HCT116 (cell line): ENCODE results near the gene NDRG3. TPM values are rescaled to one million over a fixed set of nuclear protein-coding genes. Genes with fewer than 3 reads are reported as not detected.

Source experiments
- ATAC-seq: fragments of 200-7000 bp; cut with Tn5 transposase; 2 replicates; pipeline ENCODE4 v1.9.1; 2020; ENCODE audit warnings: mild to moderate bottlenecking, moderate library complexity
- BruUV-seq: library from RNA; stranded (reverse); fragments of 400-500 nt; replicated peaks from 2 replicates; lab custom pipeline; 2021; lab: Mats Ljungman, UMichigan
- CTCF ChIA-PET: fragments of 300-600 bp; sonication (Branson Sonifier 250); formaldehyde crosslinking; loops from one replicate; lab custom pipeline; 2021; ENCODE audit warnings: antibody characterized with exemption; lab: Charles Lee
- POLR2A ChIA-PET: fragments of 300-600, 350-600 bp; sonication (Branson Sonifier 250); formaldehyde crosslinking; loops from one replicate; lab custom pipeline; 2021; ENCODE audit warnings: antibody characterized with exemption; lab: Charles Lee
- RAD21 ChIA-PET, 2 experiments: fragments of 300-600 bp; sonication (Branson Sonifier 250); formaldehyde crosslinking; loops; one replicate each; lab custom pipeline; 2023; ENCODE audit warnings: low total read pairs in 2 of 2; ENCODE audit not compliant: uncharacterized antibody in 2 of 2, unreplicated experiment in 2 of 2, low non-redundant PET in 1 of 2; lab: Charles Lee
- DNase-seq: peaks from one replicate; pipeline ENCODE4 v3.0.0-alpha.2; 2010; ENCODE audit warnings: low read depth, low spot score
- H2AFZ ChIP-seq: fragments of 200-600 bp; shearing (Covaris generic), sonication (generic); 2 replicates; pipeline ENCODE4 v1.6.1; 2017; ENCODE audit warnings: low read depth, mixed run types, mixed read lengths, antibody characterized with exemption, low read length; ENCODE audit not compliant: poor library complexity, severe bottlenecking
- H3K27ac ChIP-seq: 2 replicates; pipeline ENCODE4 v1.5.1; 2012; ENCODE audit warnings: low read depth, low read length
- H3K27me3 ChIP-seq: fragments of 200-600 bp; sonication (generic); 2 replicates; pipeline ENCODE4 v1.6.1; 2016; ENCODE audit warnings: mixed run types, low read length, mixed read lengths; ENCODE audit not compliant: insufficient read depth
- H3K36me3 ChIP-seq, 2 experiments: fragments of 200-500 bp in 1 of 2; fragments of 200-600 bp in 1 of 2; sonication (Bioruptor generic) in 1 of 2; sonication (generic) in 1 of 2; 2 replicates each; pipeline versions ENCODE4 v1.5.1 to v1.6.1; 2014 to 2016; ENCODE audit warnings: low read length in 2 of 2, inconsistent platforms in 1 of 2, mixed read lengths in 1 of 2, mixed run types in 1 of 2; ENCODE audit not compliant: insufficient read depth in 2 of 2, control insufficient read depth in 1 of 2
- H3K4me1 ChIP-seq, 2 experiments: fragments of 200-600 bp in 1 of 2; sonication (generic) in 1 of 2; 2 replicates each; pipeline versions ENCODE4 v1.5.1 to v1.6.1; 2012 to 2017; ENCODE audit warnings: low read length in 2 of 2, inconsistent platforms in 1 of 2, mild to moderate bottlenecking in 1 of 2, mixed read lengths in 1 of 2, mixed run types in 1 of 2, moderate library complexity in 1 of 2; ENCODE audit not compliant: insufficient read depth in 2 of 2, control insufficient read depth in 1 of 2
- H3K4me2 ChIP-seq: fragments of 200-600 bp; sonication (generic); 2 replicates; pipeline ENCODE4 v1.6.1; 2017; ENCODE audit warnings: mixed run types, low read length, mixed read lengths
- H3K4me3 ChIP-seq, 2 experiments: fragments of 200-600 bp in 1 of 2; sonication (generic) in 1 of 2; replicated peaks in 1 of 2; 2 replicates each; pipeline ENCODE4 v1.5.1; 2011 to 2016; ENCODE audit warnings: low read length in 2 of 2, control low read depth in 1 of 2, low read depth in 1 of 2, mild to moderate bottlenecking in 1 of 2, mixed read lengths in 1 of 2, mixed run types in 1 of 2
- H3K79me2 ChIP-seq: fragments of 200-600 bp; sonication (generic); 2 replicates; pipeline ENCODE4 v1.6.1; 2017; ENCODE audit warnings: mild to moderate bottlenecking, mixed run types, low read length, moderate library complexity, mixed read lengths; ENCODE audit not compliant: insufficient read depth
- H3K9ac ChIP-seq: fragments of 200-600 bp; sonication (generic); 2 replicates; pipeline ENCODE4 v1.6.1; 2016; ENCODE audit warnings: low read length, mixed read lengths
- H3K9me2 ChIP-seq: fragments of 200-600 bp; sonication (generic), shearing (Covaris generic); 2 replicates; pipeline ENCODE4 v1.6.1; 2017; ENCODE audit warnings: mixed run types, mild to moderate bottlenecking, moderate library complexity; ENCODE audit not compliant: insufficient read depth
- H3K9me3 ChIP-seq, 2 experiments: fragments of 200-500 bp in 1 of 2; fragments of 200-600 bp in 1 of 2; sonication (Bioruptor generic) in 1 of 2; sonication (generic) in 1 of 2; 2 replicates each; pipeline ENCODE4 v1.6.1; 2014 to 2017; ENCODE audit warnings: low read length in 2 of 2, mixed read lengths in 2 of 2, inconsistent platforms in 1 of 2, low read depth in 1 of 2, mild to moderate bottlenecking in 1 of 2, mixed run types in 1 of 2, moderate library complexity in 1 of 2; ENCODE audit not compliant: control insufficient read depth in 1 of 2, insufficient read depth in 1 of 2
- H4K20me1 ChIP-seq: fragments of 200-600 bp; sonication (generic), shearing (Covaris generic); 2 replicates; pipeline ENCODE4 v1.6.1; 2017; ENCODE audit warnings: mixed run types, mild to moderate bottlenecking, moderate library complexity; ENCODE audit not compliant: insufficient read depth
- CBX3 ChIP-seq: IDR thresholded peaks from 2 replicates; pipeline ENCODE4 v1.6.1; 2012; ENCODE audit warnings: low read depth
- CEBPB ChIP-seq: IDR thresholded peaks from 2 replicates; pipeline ENCODE4 v1.6.1; 2012; ENCODE audit warnings: low read depth
- EGR1 ChIP-seq: IDR thresholded peaks from 2 replicates; pipeline ENCODE4 v1.6.1; 2012; ENCODE audit warnings: low read depth
- EZH2 ChIP-seq: fragments of 200-600 bp; sonication (generic); IDR thresholded peaks from 2 replicates; pipeline ENCODE4 v1.6.1; 2017; ENCODE audit warnings: antibody characterized with exemption, mixed run types
- EZH2phosphoT487 ChIP-seq: fragments of 200-600 bp; IDR thresholded peaks from 2 replicates; pipeline ENCODE4 v1.6.1; 2018; ENCODE audit warnings: antibody characterized with exemption, borderline replicate concordance
- FOSL1 ChIP-seq: IDR thresholded peaks from 2 replicates; pipeline ENCODE4 v1.6.1; 2012; ENCODE audit warnings: low read depth
- JUND ChIP-seq: IDR thresholded peaks from 2 replicates; pipeline ENCODE4 v1.6.1; 2012
- POLR2A ChIP-seq: IDR thresholded peaks from 2 replicates; pipeline ENCODE4 v1.7.0; 2011; ENCODE audit warnings: borderline replicate concordance; ENCODE audit not compliant: insufficient read depth, insufficient read length; ENCODE audit errors: extremely low read depth
- POLR2AphosphoS5 ChIP-seq: IDR thresholded peaks from 2 replicates; pipeline ENCODE4 v1.6.1; 2011; ENCODE audit warnings: mild to moderate bottlenecking, low read depth, low read length, moderate library complexity
- RAD21 ChIP-seq: IDR thresholded peaks from 2 replicates; pipeline ENCODE4 v1.6.1; 2012; ENCODE audit warnings: low read depth, mild to moderate bottlenecking
- SIN3A ChIP-seq: IDR thresholded peaks from 2 replicates; pipeline ENCODE4 v1.6.1; 2012; ENCODE audit warnings: low read depth
- SP1 ChIP-seq: IDR thresholded peaks from 2 replicates; pipeline ENCODE4 v1.6.1; 2012; ENCODE audit warnings: low read depth
- TCF7L2 ChIP-seq: IDR thresholded peaks from 2 replicates; pipeline ENCODE4 v1.7.0; 2011; ENCODE audit warnings: borderline replicate concordance, inconsistent platforms; ENCODE audit not compliant: insufficient read depth, insufficient read length; ENCODE audit errors: extremely low read depth
- YY1 ChIP-seq: IDR thresholded peaks from 2 replicates; pipeline ENCODE4 v1.6.1; 2011; ENCODE audit warnings: low read length, low read depth, moderate library complexity, mild to moderate bottlenecking; ENCODE audit not compliant: insufficient replicate concordance; ENCODE audit errors: extremely low read depth
- ZFX ChIP-seq: fragments of 450-650 bp; IDR thresholded peaks from 2 replicates; pipeline ENCODE4 v1.6.1; 2017
- intact Hi-C: fragments of 100-400 bp; cut with micrococcal nuclease; formaldehyde crosslinking; loops from 2 replicates; pipeline ENCODE4 v1.10.0; 2022
- total RNA-seq: library from RNA; stranded (reverse); gene quantifications from one replicate; pipeline ENCODE4 v1.2.1, GENCODE V29; 2021; ENCODE audit not compliant: unreplicated experiment
- TF ChIP-seq, protein P1 (sequence below): IDR thresholded peaks from 2 replicates; pipeline ENCODE4 v1.6.1; 2012
- TF ChIP-seq, protein P2 (sequence below): IDR thresholded peaks from 2 replicates; pipeline ENCODE4 v1.6.1; 2011; ENCODE audit warnings: mild to moderate bottlenecking, low read length, moderate library complexity; ENCODE audit not compliant: insufficient replicate concordance; ENCODE audit errors: extremely low read depth
- TF ChIP-seq, protein P3 (sequence below), 3 experiments: fragments of 200-600 bp in 1 of 3; sonication (generic) in 1 of 3; IDR thresholded peaks in 2 of 3; conservative IDR thresholded peaks in 1 of 3; 2 replicates each; pipeline ENCODE4 v1.5.1; 2012 to 2017; ENCODE audit warnings: low read depth in 2 of 3, low read length in 2 of 3, antibody characterized with exemption in 1 of 3, borderline replicate concordance in 1 of 3, control low read depth in 1 of 3, mild to moderate bottlenecking in 1 of 3, mixed read lengths in 1 of 3, mixed run types in 1 of 3, moderate library complexity in 1 of 3; ENCODE audit not compliant: insufficient read depth in 1 of 3
- TF ChIP-seq, protein P4 (sequence below): IDR thresholded peaks from 2 replicates; pipeline ENCODE4 v1.6.1; 2012; ENCODE audit warnings: low read depth

Gene NDRG3
- total RNA-seq, 1 experiment from 2014 or later = 29.3 TPM

DNA sequence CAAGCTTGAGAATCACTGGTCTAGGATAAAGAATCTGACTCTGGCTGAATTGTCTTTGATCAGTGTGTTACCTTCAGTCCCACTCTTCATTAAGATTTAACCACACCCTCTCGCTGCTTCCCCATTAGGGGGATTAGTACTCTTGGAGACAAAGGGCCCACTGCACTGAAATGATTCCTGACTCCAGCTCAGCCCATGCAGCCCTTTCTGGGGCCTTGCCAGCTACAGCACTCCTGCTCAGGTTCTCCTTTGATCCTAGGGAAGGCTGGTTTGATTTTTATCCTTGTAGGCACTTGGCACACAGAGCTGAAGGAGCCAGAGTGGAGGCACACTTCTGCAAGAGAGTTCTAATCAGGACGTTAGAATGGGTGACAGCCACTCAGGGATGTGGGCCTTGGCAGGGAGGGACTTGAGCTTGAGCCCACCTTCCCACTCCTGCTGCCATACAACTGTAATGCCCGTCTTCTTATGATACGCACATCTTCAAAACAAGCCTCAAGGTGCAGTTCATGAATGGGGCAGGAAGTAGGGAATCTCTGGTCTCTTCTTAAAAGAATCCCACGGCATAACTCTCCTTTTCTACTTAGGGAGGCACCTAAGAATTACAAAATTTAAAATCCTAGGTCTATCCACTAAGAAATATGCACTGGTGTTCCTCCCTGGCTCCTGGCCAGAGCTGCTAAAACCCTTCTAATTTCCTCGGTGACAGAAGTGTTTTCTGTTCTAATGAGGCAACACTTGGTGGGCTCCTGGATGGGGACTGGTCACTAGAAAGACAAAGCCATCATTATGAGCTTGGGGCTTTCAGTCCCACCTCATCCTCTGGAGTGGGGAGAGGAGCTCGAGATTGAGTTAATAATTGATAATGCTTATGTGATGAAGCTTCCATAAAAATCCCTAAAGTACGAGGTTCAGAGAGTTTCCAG, 98.4 kb downstream of the NDRG3 start:
- intact Hi-C loops = no loop called here
- CTCF ChIA-PET = interaction anchor here (0.7 kb wide), 1 partner anchor 40 kb away, joined by 3 read pairs; no protein-coding TSS in a partner anchor
- H3K4me2 ChIP-seq = no peak overlapping the region
- POLR2A ChIA-PET = interaction anchor here (0.6 kb wide), 1 partner anchor 102 kb away, joined by 3 read pairs; no protein-coding TSS in a partner anchor
- H3K36me3 ChIP-seq = no peaks in the 10 kb centered on the region; a peak in 1 of 4 replicates
- RAD21 ChIA-PET = no interaction called here
- DNase-seq (no peak), ATAC-seq (0 out of 2 replicates have a peak, but pooled peaks have one; percentile 15)
- H3K4me1 ChIP-seq = peaks cover 6 to 10% of the 10 kb centered on the region in 2 experiments; a peak in 3 of 4 replicates
- TF ChIP-seq ZFX = no peak
- TF ChIP-seq, protein P1, sequence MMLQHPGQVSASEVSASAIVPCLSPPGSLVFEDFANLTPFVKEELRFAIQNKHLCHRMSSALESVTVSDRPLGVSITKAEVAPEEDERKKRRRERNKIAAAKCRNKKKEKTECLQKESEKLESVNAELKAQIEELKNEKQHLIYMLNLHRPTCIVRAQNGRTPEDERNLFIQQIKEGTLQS = no peak
- no peak for TF ChIP-seq FOSL1
- TF ChIP-seq YY1 = no peak
- TF ChIP-seq RAD21 = no peak
- TF ChIP-seq, protein P2, sequence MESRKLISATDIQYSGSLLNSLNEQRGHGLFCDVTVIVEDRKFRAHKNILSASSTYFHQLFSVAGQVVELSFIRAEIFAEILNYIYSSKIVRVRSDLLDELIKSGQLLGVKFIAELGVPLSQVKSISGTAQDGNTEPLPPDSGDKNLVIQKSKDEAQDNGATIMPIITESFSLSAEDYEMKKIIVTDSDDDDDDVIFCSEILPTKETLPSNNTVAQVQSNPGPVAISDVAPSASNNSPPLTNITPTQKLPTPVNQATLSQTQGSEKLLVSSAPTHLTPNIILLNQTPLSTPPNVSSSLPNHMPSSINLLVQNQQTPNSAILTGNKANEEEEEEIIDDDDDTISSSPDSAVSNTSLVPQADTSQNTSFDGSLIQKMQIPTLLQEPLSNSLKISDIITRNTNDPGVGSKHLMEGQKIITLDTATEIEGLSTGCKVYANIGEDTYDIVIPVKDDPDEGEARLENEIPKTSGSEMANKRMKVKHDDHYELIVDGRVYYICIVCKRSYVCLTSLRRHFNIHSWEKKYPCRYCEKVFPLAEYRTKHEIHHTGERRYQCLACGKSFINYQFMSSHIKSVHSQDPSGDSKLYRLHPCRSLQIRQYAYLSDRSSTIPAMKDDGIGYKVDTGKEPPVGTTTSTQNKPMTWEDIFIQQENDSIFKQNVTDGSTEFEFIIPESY = no peak
- no peak for TF ChIP-seq EZH2
- no peak for TF ChIP-seq CEBPB
- TF ChIP-seq, protein P3, sequence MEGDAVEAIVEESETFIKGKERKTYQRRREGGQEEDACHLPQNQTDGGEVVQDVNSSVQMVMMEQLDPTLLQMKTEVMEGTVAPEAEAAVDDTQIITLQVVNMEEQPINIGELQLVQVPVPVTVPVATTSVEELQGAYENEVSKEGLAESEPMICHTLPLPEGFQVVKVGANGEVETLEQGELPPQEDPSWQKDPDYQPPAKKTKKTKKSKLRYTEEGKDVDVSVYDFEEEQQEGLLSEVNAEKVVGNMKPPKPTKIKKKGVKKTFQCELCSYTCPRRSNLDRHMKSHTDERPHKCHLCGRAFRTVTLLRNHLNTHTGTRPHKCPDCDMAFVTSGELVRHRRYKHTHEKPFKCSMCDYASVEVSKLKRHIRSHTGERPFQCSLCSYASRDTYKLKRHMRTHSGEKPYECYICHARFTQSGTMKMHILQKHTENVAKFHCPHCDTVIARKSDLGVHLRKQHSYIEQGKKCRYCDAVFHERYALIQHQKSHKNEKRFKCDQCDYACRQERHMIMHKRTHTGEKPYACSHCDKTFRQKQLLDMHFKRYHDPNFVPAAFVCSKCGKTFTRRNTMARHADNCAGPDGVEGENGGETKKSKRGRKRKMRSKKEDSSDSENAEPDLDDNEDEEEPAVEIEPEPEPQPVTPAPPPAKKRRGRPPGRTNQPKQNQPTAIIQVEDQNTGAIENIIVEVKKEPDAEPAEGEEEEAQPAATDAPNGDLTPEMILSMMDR (IDR thresholded peaks at IDR 0.05 in 2 of 3, conservative IDR thresholded peaks at IDR 0.05 in 1 of 3; ENCODE audit: borderline replicate concordance in 1 of 3, insufficient read depth in 1 of 3, low read depth in 2 of 3, low read length in 2 of 3) = no peak
- TF ChIP-seq EGR1 = no peak
- TF ChIP-seq EZH2phosphoT487 = no peak
- no peak for TF ChIP-seq POLR2AphosphoS5
- no peak for TF ChIP-seq CBX3
- no peak for TF ChIP-seq JUND
- TF ChIP-seq SIN3A = no peak
- no peak for TF ChIP-seq TCF7L2
- TF ChIP-seq SP1 = no peak
- no peak for TF ChIP-seq POLR2A
- TF ChIP-seq, protein P4, sequence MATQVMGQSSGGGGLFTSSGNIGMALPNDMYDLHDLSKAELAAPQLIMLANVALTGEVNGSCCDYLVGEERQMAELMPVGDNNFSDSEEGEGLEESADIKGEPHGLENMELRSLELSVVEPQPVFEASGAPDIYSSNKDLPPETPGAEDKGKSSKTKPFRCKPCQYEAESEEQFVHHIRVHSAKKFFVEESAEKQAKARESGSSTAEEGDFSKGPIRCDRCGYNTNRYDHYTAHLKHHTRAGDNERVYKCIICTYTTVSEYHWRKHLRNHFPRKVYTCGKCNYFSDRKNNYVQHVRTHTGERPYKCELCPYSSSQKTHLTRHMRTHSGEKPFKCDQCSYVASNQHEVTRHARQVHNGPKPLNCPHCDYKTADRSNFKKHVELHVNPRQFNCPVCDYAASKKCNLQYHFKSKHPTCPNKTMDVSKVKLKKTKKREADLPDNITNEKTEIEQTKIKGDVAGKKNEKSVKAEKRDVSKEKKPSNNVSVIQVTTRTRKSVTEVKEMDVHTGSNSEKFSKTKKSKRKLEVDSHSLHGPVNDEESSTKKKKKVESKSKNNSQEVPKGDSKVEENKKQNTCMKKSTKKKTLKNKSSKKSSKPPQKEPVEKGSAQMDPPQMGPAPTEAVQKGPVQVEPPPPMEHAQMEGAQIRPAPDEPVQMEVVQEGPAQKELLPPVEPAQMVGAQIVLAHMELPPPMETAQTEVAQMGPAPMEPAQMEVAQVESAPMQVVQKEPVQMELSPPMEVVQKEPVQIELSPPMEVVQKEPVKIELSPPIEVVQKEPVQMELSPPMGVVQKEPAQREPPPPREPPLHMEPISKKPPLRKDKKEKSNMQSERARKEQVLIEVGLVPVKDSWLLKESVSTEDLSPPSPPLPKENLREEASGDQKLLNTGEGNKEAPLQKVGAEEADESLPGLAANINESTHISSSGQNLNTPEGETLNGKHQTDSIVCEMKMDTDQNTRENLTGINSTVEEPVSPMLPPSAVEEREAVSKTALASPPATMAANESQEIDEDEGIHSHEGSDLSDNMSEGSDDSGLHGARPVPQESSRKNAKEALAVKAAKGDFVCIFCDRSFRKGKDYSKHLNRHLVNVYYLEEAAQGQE = no peak
- H3K4me3 ChIP-seq = no peak overlapping the region
- no peak overlapping the region for H3K27ac ChIP-seq
- no peaks in the 10 kb centered on the region for H3K79me2 ChIP-seq
- no peaks in the 10 kb centered on the region for H3K9me2 ChIP-seq
- H3K27me3 ChIP-seq = no peaks in the 10 kb centered on the region
- no peaks in the 10 kb centered on the region for H3K9me3 ChIP-seq
- H3K9ac ChIP-seq = no peak overlapping the region
- no peaks in the 10 kb centered on the region for H4K20me1 ChIP-seq
- no peak overlapping the region for H2AFZ ChIP-seq
- no TSS peak for BruUV-seq
